ENCODE results near the gene LORICRIN.
"Not testable (repeated sequence)": the region's sequence is repeated elsewhere in the genome, so short reads cannot be mapped to it uniquely, and the experiment has no call there.

Gene LORICRIN, protein sequence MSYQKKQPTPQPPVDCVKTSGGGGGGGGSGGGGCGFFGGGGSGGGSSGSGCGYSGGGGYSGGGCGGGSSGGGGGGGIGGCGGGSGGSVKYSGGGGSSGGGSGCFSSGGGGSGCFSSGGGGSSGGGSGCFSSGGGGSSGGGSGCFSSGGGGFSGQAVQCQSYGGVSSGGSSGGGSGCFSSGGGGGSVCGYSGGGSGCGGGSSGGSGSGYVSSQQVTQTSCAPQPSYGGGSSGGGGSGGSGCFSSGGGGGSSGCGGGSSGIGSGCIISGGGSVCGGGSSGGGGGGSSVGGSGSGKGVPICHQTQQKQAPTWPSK

DNA sequence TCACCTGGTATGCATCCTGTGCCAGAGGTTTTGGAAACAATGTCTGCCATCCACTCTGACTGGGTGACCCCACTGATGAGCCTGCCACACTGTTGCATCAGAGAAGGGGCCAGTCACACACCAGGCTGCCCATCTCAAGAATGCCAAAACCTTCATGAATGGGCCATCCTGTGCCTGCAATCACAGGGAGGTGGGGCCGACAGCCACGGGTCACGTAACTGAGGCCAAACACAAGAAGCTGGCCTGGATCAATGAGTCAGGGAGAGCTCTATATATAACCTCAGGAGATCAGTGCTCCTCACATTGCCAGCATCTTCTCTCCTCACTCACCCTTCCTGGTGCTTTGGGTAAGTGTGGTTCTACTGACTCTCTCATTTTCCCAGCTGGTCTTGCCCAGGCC lies at the start of gene LORICRIN:
TSS of gene LORICRIN (plus strand) at position 301 of the 400 bp plus-strand sequence. CDS start 1,263 bp downstream, outside the sequence.
- no peak for DNase-seq

DNA sequence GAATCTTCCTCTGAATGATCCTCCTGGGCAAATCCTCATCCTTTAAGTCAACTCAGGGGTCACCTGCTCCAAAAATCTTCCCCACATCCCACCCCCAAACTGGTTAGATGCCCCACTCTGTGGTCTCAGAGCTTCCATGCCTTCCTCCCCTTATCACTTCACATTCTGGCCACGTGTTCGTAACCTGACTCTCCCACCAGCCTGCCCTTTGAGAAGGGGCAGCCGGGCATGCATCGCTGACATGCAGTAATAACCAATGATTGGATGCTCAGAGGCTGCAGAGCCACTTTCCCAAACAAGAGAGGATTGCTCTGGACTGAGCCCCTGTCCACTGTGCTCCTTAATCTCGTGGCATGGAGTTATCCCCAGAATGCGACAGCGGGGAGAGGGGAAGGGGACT lies 49.3 kb upstream of the LORICRIN start:
- DNase-seq, result no peak

DNA sequence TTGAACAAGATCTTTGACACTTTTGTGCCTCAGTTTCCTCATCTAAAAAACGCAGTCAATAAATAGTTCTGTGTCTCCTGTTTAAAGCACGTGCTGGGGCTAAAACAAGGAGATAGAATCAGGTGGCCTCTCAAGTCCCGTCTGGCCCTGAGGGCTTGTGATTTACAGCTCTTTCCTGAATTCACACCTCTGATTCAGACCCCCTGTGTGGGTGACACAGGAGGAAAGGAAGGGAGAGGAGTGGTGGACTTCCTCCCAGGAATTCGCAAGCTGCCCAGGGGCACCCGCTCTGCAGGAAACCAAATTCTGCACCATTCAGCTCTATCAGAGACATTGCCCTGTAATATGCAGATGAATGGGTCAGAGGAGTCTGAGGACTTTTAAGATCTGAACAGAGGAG lies 47.3 kb upstream of the LORICRIN start:
- no peak for DNase-seq

DNA sequence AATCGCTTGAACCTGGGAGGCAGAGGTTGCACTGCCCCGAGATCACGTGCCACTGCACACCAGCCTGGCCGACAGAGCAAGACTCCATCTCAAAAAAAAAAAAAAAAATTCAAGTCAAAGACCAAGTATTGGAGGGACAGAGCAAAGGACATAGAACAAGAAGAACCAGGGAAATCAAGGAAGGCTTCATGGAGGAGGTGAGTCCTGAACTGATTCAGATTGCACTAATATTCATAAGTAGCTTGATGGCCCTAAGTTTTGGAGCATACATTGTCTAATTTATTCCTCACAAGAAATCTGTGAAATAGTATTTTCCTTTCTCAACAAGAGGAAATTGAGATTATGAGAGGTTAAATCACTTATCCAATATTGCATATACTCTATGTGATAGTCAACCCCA lies 46.0 kb upstream of the LORICRIN start:
- no peak for DNase-seq

DNA sequence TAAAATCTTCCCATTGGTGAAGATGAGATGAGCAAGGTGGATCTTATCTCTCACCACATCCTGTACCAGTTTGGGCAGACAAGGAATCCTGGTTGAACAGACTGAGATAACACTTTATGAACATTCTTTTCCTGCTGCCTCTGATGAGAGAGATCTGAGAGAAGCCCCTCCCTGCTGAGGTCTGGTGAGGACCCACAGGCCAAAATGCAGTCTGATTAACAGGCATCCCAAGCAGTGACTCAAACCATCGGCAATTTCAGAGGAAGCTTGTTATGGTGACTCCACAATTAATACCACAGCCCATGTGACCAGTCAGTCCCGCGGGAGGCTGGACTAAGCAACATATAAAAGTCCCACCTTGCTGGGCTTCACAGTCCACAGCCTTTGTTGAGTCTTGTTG lies 42.3 kb upstream of the LORICRIN start, which contains the start of gene PRR9:
TSS of gene PRR9 (plus strand) at position 373 of the 400 bp plus-strand sequence. CDS start 561 bp downstream, outside the sequence.
- no peak for DNase-seq

DNA sequence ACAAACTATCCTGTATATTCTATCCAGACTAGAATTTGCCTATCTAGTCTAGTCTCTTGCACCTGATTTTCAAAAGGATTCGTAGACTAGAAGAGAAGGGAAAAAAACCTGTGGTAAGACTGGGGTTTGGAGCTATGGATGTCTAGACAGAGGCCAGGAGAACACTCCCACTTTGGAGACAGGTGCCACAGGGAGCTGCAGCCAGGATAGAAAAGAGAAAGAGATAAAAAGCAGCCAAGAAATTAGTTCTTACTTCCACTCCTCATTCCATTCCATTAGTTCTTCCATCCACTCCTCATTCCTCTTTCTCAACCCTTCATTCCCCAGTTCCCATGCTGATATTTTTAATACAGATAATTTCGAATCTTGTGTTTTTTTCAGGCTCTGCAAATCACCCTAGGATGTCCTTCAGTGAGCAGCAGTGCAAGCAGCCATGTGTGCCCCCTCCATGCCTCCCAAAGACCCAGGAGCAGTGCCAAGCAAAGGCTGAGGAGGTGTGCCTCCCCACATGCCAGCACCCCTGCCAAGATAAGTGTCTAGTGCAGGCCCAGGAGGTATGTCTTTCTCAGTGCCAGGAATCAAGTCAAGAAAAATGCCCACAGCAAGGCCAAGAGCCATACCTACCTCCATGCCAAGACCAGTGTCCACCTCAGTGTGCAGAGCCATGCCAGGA lies 41.6 kb upstream of the LORICRIN start:
- no peak for DNase-seq

DNA sequence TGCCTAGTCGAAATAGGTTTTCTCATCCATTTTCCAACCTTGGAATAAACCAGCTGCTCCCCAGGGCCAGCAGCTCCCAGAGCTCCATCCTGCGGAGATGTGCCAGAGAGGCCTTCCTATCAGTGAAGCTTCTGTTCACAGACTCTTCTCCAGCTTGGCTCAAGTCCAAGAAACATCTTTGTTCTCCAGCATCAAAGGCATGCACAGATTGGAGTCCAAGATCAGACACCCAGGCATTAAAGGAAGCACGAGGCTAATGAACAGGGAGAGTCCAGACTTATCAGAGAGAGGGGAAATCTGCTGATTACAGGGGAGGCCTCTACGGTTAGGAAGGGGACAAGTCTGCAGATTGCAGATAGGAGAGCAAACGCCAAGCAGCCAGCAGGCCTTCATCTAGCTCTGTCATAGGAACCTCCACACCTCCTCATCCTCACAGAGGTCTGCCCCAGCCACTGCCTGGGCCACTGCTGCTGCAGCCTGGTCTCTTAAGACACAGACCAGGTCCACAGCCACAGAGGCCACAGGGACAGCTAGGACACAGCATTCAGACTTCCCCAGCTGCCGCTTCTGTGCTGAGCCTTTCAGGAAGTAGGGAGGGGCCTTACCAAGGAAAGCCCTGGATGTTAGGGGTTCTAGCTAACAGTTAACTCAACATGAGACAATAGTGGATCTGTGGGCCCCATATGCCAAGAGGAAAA lies 38.7 kb upstream of the LORICRIN start:
- DNase-seq, result no peak

DNA sequence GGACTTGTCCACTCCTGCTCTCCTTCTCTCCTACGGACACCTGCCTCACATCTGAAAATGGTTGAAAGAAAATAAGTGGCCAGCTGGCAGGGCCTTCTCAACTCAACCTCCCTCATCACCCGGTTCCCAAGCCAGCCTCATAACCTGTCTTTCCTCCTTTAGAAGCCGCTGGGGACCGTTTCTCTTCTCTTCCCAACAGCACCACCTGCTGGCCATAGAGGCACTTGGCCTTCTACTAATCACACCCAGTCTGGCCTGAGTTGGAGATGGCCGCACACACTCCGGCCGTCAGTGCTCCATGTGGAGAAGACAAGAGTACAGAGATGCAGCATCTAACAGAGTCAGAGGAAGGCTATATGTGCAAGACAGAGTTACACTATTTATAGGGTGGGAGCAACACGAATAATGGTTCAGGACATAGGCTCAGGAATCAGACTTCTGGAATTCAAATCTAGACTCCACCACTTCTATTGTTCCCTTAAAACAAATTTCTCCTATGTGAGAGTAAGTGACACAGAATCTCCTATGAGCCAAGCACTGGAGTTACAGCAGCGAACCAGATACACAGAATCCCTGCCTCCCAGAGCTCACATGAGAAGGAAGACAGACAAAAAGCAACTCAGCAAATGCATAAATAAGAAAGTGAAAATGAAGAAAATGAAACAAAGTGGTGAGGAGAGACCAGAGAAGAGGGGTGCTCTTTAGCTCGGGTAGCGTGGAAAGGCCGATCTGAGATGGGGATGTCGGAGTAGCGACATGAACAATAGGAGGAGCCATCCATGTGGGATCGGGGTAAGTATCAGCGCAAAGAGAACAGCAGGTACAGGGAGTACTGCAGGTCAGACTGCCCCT lies 36.2 kb upstream of the LORICRIN start:
- not testable (repeated sequence) for DNase-seq

DNA sequence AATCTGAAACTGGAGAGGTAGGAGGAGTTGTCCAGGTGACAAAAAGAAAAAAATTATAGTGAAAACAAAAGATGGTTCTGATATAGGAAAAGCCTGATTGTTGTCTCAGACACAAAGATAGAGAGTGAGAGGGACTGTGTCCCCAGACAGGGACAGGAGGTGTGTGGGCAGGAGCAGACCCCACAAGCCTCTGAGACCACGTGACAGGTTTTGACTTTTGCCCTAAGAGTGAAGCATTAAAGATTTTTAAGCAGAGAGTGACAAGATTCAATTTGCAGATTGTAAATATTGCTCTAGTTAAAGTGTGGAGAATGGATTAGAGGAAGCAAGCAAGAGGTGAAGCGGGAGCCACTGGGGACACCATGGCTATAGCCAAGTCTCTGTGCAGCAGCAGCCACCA lies 31.7 kb upstream of the LORICRIN start:
- DNase-seq, result no peak

DNA sequence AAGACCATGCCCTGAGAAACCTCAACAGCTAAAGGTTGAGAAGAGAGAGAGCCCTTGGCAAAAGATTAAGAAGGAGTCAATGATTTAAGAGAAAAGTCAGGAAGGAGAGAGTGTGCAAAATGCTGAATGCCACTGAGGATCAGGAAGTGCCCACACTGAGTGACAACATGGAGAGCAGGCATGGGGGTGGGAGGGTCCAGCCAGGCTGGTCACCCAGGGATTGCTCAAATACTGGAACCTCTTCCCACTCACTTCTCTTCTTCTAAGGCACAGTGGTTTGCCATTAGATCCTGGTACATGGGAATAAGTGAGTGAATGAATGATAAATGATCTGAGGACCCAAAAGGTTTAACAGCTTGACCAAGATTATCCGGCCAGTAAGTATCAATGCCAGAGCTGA lies 31.0 kb upstream of the LORICRIN start:
- DNase-seq, result no peak

DNA sequence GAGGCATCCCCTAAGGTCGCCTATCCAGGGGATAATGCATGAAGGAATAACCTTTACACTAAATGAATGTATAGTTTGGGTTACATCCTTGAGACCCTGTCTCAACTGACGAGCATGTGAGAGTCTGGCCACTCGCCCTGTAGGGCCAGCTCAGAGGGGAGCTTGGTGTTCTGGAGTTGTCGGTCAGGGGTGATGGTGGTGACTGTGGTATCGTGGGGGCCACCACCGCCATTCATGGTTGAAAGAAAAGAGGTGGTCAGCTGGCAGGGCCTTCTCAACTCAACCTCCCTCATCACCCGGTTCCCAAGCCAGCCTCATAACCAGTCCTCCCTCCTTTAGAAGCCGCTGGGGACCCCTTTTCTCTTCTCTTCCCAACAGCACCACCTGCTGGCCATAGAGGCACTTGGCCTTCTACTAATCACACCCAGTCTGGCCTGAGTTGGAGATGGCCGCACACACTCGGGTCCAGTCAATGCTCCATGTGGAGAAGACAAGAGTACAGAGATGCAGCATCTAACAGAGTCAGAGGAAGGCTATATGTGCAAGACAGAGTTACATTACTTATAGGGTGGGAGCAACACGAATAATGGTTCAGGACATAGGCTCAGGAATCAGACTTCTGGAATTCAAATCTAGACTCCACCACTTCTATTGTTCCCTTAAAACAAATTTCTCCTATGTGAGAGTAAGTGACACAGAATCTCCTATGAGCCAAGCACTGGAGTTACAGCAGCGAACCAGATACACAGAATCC lies 30.2 kb upstream of the LORICRIN start:
- not testable (repeated sequence) for DNase-seq

DNA sequence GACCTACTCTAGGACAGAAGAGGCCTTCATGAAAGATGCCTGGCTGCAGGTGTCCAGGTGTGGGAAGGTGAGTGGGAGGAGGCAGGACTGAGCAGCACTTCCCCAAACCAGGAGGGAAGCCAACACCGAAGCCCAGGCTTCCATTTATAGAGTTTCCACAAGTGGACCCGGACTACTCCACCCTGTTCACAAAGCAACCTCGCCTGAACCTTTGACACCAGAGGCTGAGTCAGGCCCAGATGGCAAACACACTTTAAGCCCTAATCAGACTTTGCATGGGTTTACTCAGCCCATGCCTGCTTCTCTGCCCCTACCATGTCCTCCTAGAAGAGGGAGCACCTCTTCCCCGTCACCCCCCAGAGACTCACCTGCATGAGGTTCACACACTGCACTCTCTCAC lies 28.1 kb upstream of the LORICRIN start:
- no peak for DNase-seq

DNA sequence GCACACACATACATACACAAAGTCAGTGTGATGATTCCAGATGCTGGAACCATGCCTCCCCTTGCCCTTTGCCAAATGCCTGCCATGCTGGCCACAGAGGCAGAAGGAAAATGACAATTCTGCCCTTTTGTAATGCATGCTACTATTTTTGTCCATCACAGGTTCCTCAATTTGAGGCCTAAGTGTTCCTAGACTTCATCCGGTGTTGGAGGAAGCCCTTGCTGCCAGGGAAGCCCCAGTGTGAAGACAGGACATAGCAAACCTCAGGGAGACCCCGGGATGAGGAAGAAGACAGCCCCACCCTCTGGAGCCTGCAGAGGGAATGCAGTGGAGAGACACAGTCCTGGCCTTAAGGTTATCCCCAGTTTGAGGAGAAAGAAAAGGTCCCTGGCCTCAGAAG lies 27.7 kb upstream of the LORICRIN start:
- DNase-seq, result no peak

DNA sequence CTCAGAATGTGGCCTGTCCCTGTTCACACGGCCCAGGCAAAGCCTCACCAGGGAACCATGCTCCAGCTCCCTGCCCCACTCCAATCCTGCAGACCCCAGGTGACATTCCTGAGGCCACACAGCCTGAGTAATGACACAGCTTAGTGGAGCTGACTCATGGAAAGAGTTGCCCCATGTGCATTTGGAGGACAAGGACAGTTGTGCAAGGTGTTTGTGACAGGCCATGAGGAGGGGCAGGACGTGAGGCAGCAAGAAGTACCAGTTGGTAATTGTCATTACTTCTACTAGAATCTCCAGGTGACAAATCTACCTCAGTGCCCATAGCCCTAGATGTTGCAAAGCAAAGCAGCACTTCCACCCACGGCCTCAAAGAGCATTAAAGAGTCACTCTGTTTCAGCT lies 26.9 kb upstream of the LORICRIN start:
- DNase-seq, result no peak

DNA sequence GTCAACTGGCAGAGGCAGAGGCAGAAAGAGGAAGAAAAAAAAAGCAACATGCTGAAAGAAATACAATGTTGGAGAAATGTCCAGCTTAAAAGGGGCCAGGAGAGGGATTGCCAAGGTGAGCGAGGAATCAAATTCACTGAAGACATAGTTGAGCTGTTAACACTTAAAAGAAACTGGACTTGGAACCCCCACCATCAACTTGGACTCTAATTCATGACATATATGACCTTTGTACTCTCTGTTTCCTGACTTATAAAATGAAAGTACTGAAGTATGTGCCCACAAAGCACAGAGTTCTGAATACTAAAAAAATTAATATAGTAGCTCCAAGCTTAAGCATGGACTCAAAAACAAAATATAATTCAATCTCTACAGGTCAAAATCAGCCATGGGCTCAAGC lies 26.0 kb upstream of the LORICRIN start:
- DNase-seq, result no peak

DNA sequence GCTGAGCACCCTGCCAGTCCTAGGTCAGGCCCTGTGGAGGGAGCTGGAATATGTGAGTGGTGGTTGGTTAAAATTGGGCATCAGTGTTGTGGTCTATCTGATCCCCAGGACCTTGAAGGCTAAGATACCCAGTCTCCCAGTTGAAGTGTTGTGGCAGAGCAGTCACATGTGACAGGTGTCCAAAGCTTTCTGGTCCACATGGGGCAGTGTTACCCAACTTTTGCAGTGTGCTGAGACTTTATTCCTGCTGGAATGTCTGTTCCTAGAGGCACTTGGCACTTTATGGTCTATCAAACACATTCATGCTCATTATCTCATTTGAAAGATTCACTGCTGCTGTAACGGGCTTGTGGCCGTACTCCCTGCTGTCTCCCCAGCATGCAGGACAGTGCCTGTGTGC lies 21.0 kb upstream of the LORICRIN start:
- DNase-seq, result no peak

DNA sequence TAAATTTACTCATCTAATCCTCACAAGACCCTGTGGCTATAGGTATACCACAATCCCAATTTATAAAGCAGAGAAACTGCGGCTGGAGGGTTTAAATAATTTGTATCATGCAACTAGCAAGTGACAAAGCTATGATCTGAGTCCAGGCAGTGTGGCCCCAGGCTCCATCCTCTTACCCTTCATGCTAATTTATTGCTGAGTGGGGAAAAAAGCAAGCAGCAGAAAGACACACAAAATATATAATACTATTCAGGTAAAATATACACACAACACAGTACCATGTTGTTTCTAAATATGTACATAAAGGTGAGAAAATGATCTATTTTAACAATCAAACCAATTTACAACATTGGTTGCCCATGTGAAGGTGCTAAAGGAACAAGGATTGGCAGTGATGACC lies 17.3 kb upstream of the LORICRIN start:
- no peak for DNase-seq

DNA sequence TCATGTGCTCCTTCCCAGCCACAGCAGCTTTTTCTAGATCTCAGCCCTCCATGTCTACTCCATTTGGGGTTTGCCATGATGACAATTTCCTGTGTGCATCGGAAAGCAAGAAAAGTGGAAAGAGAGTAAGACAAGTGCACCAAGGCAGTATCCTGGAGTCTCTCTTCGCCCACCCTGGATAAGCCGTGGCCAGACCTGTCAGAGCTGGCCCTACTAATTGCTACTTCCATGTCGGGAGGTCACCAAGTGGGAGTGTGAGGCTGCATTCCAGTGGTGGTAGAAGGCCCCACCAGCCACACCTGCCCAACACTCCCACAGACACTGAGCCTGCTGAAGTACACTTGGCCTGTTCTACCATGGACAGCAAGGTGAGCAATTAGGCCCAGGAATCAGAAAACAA lies 14.0 kb upstream of the LORICRIN start:
- DNase-seq, result no peak

DNA sequence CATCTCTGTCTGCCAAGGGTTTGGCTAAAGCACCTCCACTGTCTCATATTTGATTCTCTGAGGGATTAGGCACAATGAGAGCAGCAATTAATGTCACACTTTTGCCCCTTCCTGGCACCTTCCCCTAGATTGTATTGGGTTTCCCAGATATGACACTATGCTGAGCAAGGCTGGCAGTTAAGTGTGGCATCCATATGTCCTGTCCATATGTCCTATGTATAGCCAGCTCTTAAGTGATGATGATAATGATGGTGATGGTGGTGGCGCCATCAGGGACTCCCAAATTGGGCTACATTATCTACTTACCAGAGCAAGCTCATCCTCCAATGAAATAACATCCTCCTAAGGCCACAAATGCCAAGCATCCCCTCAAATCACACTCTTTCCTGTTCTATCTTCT lies 13.5 kb upstream of the LORICRIN start:
- no peak for DNase-seq

DNA sequence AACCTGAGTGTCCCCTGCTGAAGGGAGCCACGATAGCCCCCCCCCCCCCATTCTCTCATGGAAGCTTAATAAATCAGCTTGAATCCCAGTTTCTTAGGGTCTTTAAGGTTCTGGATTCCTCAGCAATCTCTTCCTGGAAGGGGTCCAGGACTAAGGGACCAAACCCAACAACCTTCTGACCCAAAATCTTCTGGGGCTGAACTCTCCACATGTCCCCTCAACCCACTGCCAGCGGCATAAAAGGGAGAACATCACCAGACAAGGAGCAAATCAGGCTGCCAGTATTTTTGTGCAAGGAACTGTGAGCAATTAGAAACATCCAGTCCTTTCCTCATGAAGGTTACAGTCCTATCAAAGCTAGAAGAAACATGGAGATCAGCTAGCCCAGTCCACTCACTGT lies 12.7 kb upstream of the LORICRIN start:
- DNase-seq, result no peak

DNA sequence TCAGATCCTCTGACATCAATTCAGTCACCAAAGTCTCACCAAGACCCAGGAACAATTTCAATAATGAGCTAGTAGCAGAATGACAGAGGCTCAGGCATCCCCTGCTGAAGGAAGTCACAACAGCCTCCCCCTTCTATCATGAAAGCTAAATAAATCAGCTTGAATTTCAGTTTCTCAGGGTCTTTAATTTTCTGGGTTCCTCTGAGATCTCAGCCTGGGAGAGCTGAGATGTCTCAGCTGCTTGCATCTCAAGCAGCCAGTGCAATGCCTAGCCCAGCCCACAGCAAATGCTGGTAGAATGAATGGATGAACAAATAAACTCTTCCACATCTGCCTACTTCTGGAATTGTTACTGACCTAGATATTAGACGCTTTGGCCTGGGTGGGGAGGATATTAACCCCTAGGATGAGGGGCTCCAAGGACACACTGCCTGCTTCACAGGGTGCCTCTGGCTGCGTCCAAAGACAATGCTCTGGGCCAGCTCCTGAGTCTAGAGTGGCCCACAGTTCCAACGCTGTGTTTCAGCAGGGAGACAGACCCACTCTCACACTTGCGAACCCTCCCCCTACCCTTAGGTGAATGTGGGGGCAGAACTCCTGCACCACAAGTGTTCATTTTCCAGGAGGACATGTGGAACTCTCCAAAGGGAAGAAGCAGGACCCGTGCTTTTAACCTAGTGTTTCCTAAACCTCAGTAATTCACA lies 11.2 kb upstream of the LORICRIN start:
- no peak for DNase-seq

DNA sequence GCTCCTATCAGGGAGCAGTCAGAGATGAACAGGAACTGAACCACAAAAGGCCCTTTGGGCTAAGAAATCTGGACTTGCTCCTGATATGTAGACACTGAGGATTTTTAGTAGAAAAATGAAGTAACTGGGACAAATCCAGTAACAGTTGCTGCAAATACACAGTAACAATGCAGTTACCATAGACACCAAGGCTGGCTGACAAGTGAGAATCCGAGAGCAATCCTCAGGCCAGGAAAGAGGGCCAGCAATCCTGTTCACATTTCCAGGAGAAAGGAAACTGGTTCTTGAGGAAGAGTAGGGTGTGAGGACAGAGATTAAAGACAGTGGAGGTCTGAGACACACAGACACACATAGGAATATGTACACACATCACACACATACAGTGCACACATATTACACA lies 9.3 kb upstream of the LORICRIN start:
- DNase-seq, result no peak

Measured in activated CD4-positive, CD25-positive, alpha-beta regulatory T cell (primary cell).